HEK293T (cell line): ENCODE data around the gene CGRRF1.

Experiments
- BHLHE40 ChIP-seq: fragments of 450-650 bp; IDR thresholded peaks from 2 replicates; pipeline ENCODE4 v1.6.1; 2016; ENCODE audit warnings: mild to moderate bottlenecking, moderate library complexity, borderline replicate concordance
- CTBP1 ChIP-seq: fragments of 450-650 bp; IDR thresholded peaks from 2 replicates; pipeline ENCODE4 v1.6.1; 2016; ENCODE audit warnings: borderline replicate concordance
- ELF4 ChIP-seq: fragments of 450-650 bp; IDR thresholded peaks from 2 replicates; pipeline ENCODE4 v1.6.1; 2017; ENCODE audit warnings: antibody characterized with exemption
- FOXA1 ChIP-seq: fragments of 450-650 bp; IDR thresholded peaks from 2 replicates; pipeline ENCODE4 v1.6.1; 2016; ENCODE audit warnings: mild to moderate bottlenecking
- HDGF ChIP-seq: fragments of 450-650 bp; IDR thresholded peaks from 2 replicates; pipeline ENCODE4 v1.6.1; 2017; ENCODE audit warnings: antibody characterized with exemption, borderline replicate concordance
- LEF1 ChIP-seq: fragments of 450-650 bp; IDR thresholded peaks from 2 replicates; pipeline ENCODE4 v1.6.1; 2017; ENCODE audit warnings: mild to moderate bottlenecking, borderline replicate concordance
- NFRKB ChIP-seq: fragments of 450-650 bp; IDR thresholded peaks from 2 replicates; pipeline ENCODE4 v1.6.1; 2016; ENCODE audit warnings: mild to moderate bottlenecking, moderate library complexity
- TARDBP ChIP-seq: fragments of 450-650 bp; IDR thresholded peaks from 2 replicates; pipeline ENCODE4 v1.6.1; 2016

DNA sequence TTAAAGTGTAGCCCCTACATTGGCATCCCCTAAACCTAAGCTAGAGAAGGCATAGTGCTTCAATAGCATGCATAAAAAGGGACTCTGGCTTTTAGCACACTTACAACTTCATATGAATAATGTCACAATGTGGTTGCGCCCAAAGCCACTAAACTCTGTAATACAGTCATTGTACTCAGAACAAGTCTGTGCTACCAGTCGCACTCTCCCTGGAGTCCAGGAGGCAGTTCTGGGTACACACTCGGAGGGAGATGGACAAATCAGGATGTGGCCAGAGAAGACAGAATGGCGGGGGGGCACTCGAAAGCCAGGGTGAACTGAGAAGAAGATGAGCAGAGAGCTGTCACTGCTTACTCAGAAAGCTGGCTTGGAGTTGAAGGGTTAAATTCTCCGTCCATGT lies 67.8 kb downstream of the CGRRF1 start:
- TF ChIP-seq LEF1 (no peak), TARDBP (no peak), FOXA1 (no peak), BHLHE40 (no peak), ELF4 (no peak), HDGF (no peak), CTBP1 (no peak), NFRKB (no peak)
